Smooth muscle cell of the coronary artery (primary cell): ENCODE results near the gene TMEM267. TPM values are rescaled to one million over a fixed set of nuclear protein-coding genes. Genes with fewer than 3 reads are reported as not detected.

Experiments used
- total RNA-seq: library from RNA; depleted of rRNA; stranded (reverse); fragments of >200 nt; gene quantifications from 2 replicates; pipeline ENCODE4 v1.2.3, GENCODE V29; 2014; ENCODE audit warnings: low replicate concordance

Gene TMEM267
- 9.4 and 16.3 TPM in 2 replicates for total RNA-seq

GRCh38 chr5:43483298-43484105 is at the start of gene TMEM267:
TSS of gene TMEM267 (minus strand) at chr5:43483865. CDS start at chr5:43453969, 29,896 bp downstream.

GRCh38 chr5:43514816-43515677 is 31.4 kb upstream of the TMEM267 start, which contains the start of gene C5orf34:
TSS of gene C5orf34 (minus strand) at chr5:43515148. CDS start at chr5:43509339, 5,809 bp downstream.

GRCh38 chr5:43412156-43412555 is 71.5 kb downstream of the TMEM267 start, which contains the start of gene CCL28:
TSS of gene CCL28 (minus strand) at chr5:43412391. CDS start at chr5:43412316, 75 bp downstream.

Other genes starting within 250 kb of the TMEM267 start
- 18.4 and 63.5 TPM in 2 replicates for gene HMGCS1, start 170.5 kb downstream of the TMEM267 start, total RNA-seq
- 0.68 and 1.9 TPM in 2 replicates for gene CCL28, start 71.5 kb downstream of the TMEM267 start, total RNA-seq
- 2.5 and 3.3 TPM in 2 replicates for gene C5orf34, start 31.3 kb upstream of the TMEM267 start, total RNA-seq
- gene PAIP1, start 73.2 kb upstream of the TMEM267 start, total RNA-seq, result 17.6 and 62.6 TPM in 2 replicates
- 68.7 and 85.5 TPM in 2 replicates for gene NNT, start 119.3 kb upstream of the TMEM267 start, total RNA-seq